Tibial nerve (tissue), 4 donors: Measurements from ENCODE around the gene CDR2L. TPM values are rescaled to one million over a fixed set of nuclear protein-coding genes. Genes with fewer than 3 reads are reported as not detected.

ENCODE experiments used
- DNase-seq, 2 donors: peaks; one replicate each; pipeline ENCODE4 v3.0.0-alpha.2; 2019; ENCODE audit warnings: low spot score in 2 of 2
- H3K27ac ChIP-seq, 4 donors: fragments of 200-600 bp; sonication (generic) in 3 of 4; one replicate each; pipeline ENCODE4 v1.5.1; 2017 to 2019; ENCODE audit warnings: mild to moderate bottlenecking in 1 of 4
- H3K27me3 ChIP-seq, 2 donors: fragments of 200-600 bp; sonication (generic) in 1 of 2; one replicate each; pipeline versions ENCODE4 v1.5.1 to v1.6.0; 2017 to 2019
- H3K36me3 ChIP-seq, 3 donors: fragments of 200-600 bp; sonication (generic); one replicate each; pipeline ENCODE4 v1.5.1; 2018 to 2019
- H3K4me1 ChIP-seq, 4 donors: fragments of 200-600 bp; sonication (generic) in 3 of 4; one replicate each; pipeline ENCODE4 v1.5.1; 2017 to 2019
- H3K4me3 ChIP-seq, 4 donors: fragments of 200-600 bp; sonication (generic) in 3 of 4; one replicate each; pipeline ENCODE4 v1.5.1; 2017 to 2019; ENCODE audit warnings: mild to moderate bottlenecking in 1 of 4, moderate library complexity in 1 of 4
- H3K9me3 ChIP-seq, 4 donors: fragments of 200-600 bp; sonication (generic) in 3 of 4; one replicate each; pipeline ENCODE4 v1.5.1; 2017 to 2019
- EP300 ChIP-seq, 2 donors: sonication (generic); formaldehyde crosslinking; IDR thresholded peaks; one replicate each; pipeline ENCODE4 v1.6.1; 2017; ENCODE audit warnings: antibody characterized with exemption in 2 of 2, mild to moderate bottlenecking in 1 of 2
- POLR2A ChIP-seq, 2 donors: fragments of 450-650 bp; IDR thresholded peaks; one replicate each; pipeline ENCODE4 v1.6.1; 2017; ENCODE audit warnings: antibody characterized with exemption in 2 of 2, mild to moderate bottlenecking in 2 of 2, moderate library complexity in 2 of 2
- WGBS, 2 donors: methylation state at CpG; one replicate each; pipeline ENCODE4 v1.1.5; 2018; 5-methylcytosine and 5-hydroxymethylcytosine counted together
- total RNA-seq, 4 donors: library from RNA; depleted of rRNA; stranded (reverse); fragments of >200 nt; gene quantifications; one replicate each; pipeline ENCODE4 v1.1.0, GENCODE V29; 2016
- TF ChIP-seq, protein P1 (sequence below), 5 experiments: fragments of 200-600 bp in 3 of 5; fragments of 450-650 bp in 2 of 5; sonication (generic) in 3 of 5; IDR thresholded peaks; one replicate each; pipeline ENCODE4 v1.5.1; 2016 to 2019; ENCODE audit warnings: antibody characterized with exemption in 5 of 5, mild to moderate bottlenecking in 3 of 5, moderate library complexity in 2 of 5

The CDR2L gene
- total RNA-seq, 4 donors from 2014 or later = 10.7 to 19.2 (median 13.9) TPM

DNA sequence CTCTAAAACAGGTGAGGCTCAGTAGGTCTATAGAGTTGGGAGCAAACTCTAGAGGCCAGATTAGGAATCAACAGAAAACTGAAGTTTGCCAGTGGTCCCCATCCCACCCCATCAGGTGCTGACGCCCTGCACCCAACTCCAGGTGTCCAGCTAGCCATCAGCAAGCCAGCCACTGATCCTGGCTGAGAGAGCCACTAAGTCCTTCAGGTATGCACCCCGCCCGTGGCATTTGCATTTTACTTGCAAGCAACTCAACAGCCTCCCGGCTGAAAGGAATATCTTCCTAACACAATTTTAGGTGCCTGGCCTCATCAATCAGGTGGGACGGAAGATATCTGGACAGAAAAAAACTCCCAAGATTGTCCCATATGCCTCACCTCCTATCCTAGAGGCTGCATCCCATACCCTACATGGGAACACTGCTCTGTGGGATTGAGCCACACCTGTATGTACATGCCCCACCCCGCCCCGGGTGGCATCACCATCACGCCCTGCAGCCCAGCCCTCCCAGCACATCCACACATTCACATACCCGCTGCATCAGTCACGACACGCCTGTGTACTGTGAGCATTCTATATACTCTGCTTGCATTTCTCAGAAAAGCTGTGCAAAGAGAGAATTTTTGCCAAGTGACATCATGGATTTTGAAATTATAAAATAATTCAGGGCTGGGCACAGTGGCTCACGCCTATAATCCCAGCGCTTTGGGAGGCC lies 43.5 kb upstream of the CDR2L start:
- H3K4me1 ChIP-seq = no peaks in the 10 kb centered on the region
- no peaks in the 10 kb centered on the region for H3K9me3 ChIP-seq
- DNase-seq = no peak
- TF ChIP-seq, protein P1, sequence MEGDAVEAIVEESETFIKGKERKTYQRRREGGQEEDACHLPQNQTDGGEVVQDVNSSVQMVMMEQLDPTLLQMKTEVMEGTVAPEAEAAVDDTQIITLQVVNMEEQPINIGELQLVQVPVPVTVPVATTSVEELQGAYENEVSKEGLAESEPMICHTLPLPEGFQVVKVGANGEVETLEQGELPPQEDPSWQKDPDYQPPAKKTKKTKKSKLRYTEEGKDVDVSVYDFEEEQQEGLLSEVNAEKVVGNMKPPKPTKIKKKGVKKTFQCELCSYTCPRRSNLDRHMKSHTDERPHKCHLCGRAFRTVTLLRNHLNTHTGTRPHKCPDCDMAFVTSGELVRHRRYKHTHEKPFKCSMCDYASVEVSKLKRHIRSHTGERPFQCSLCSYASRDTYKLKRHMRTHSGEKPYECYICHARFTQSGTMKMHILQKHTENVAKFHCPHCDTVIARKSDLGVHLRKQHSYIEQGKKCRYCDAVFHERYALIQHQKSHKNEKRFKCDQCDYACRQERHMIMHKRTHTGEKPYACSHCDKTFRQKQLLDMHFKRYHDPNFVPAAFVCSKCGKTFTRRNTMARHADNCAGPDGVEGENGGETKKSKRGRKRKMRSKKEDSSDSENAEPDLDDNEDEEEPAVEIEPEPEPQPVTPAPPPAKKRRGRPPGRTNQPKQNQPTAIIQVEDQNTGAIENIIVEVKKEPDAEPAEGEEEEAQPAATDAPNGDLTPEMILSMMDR (IDR thresholded peaks at IDR 0.05) = no peak
- TF ChIP-seq EP300 (IDR thresholded peaks at IDR 0.05) = no peak
- TF ChIP-seq POLR2A (IDR thresholded peaks at IDR 0.05) = no peak
- 47 to 56% methylated on average over 13 of the region's 13 CpGs for WGBS, 2 donors
- H3K27ac ChIP-seq = no peak overlapping the region
- H3K36me3 ChIP-seq = no peaks in the 10 kb centered on the region
- H3K4me3 ChIP-seq = no peak overlapping the region
- peaks cover 0 to 62% of the 10 kb centered on the region in 2 donors for H3K27me3 ChIP-seq

DNA sequence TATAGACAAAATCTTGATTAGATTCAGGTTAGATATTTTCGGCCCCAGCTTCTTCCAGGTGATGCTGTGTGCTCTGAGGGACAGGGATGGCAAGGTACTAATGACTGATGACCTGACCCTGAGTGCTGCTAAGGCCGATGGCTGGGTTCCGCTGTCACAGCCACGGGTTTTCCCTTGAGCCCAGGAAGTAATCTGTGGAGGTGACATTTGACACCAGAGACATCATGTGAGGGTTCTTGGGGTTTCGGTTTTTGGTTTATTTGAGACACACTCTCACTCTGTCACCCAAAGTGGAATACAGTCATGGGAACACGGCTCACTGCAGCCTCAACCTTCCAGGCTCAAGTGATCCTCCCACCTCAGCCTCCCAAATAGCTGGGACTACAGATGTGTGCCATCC lies 41.9 kb upstream of the CDR2L start:
- H3K27ac ChIP-seq = no peak overlapping the region
- H3K27me3 ChIP-seq = peaks cover 0 to 53% of the 10 kb centered on the region in 2 donors
- no peak overlapping the region for H3K4me3 ChIP-seq
- TF ChIP-seq EP300 (IDR thresholded peaks at IDR 0.05) (no peak), POLR2A (IDR thresholded peaks at IDR 0.05) (no peak)
- TF ChIP-seq, protein P1 (IDR thresholded peaks at IDR 0.05) = no peak
- no peaks in the 10 kb centered on the region for H3K9me3 ChIP-seq
- 35 to 48% methylated on average over 6 of the region's 6 CpGs for WGBS, 2 donors
- H3K36me3 ChIP-seq = no peaks in the 10 kb centered on the region
- DNase-seq = no peak
- no peaks in the 10 kb centered on the region for H3K4me1 ChIP-seq

DNA sequence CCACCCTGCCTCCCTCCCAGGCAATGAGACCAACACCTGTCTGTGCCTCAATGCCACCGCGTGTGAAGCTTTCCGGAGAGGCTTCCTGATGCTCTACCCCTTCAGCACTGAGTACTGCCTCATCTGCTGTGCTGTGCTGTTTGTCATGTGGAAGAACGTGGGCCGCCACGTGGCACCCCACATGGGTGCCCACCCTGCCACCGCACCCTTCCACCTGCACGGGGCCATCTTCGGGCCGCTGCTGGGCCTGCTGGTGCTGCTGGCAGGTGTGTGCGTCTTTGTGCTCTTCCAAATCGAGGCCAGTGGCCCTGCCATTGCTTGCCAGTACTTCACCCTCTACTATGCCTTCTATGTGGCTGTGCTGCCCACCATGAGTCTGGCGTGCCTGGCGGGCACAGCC lies 40.8 kb upstream of the CDR2L start:
- Histone ChIP-seq H3K27me3 (peaks cover 0 to 49% of the 10 kb centered on the region in 2 donors), H3K9me3 (no peaks in the 10 kb centered on the region), H3K4me1 (no peaks in the 10 kb centered on the region), H3K27ac (no peak overlapping the region), H3K4me3 (no peak overlapping the region), H3K36me3 (no peaks in the 10 kb centered on the region)
- no peak for DNase-seq
- TF ChIP-seq EP300 (IDR thresholded peaks at IDR 0.05) (no peak), POLR2A (IDR thresholded peaks at IDR 0.05) (no peak)
- TF ChIP-seq, protein P1 (IDR thresholded peaks at IDR 0.05) = no peak
- 77 to 93% methylated on average over 13 to 14 of the region's 14 CpGs for WGBS, 2 donors

DNA sequence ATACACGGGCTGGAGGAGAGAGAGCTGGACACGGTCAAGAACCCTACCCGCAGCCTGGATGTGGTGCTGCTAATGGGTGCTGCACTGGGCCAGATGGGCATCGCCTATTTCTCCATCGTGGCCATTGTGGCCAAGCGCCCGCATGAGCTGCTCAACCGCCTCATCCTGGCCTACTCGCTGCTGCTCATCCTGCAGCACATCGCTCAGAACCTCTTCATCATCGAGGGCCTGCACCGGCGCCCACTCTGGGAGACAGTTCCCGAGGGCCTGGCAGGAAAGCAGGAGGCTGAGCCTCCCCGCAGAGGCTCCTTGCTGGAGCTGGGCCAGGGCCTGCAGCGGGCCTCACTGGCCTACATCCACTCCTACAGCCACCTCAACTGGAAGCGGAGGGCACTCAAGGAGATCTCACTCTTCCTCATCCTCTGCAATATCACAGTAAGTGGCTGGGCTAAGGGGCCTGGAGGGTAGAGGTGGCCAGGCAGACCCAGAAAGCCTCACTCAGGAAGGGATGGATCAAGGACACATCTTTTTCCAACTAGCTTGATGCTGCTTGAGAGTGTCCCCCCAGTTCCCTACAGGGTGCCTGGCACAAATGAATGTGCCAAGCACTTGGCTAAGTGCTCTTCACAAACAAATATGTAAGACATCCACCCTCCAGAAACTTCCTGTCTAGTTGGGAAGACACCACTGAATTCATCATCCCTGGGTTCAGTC lies 40.2 kb upstream of the CDR2L start:
- no peak overlapping the region for H3K27ac ChIP-seq

DNA sequence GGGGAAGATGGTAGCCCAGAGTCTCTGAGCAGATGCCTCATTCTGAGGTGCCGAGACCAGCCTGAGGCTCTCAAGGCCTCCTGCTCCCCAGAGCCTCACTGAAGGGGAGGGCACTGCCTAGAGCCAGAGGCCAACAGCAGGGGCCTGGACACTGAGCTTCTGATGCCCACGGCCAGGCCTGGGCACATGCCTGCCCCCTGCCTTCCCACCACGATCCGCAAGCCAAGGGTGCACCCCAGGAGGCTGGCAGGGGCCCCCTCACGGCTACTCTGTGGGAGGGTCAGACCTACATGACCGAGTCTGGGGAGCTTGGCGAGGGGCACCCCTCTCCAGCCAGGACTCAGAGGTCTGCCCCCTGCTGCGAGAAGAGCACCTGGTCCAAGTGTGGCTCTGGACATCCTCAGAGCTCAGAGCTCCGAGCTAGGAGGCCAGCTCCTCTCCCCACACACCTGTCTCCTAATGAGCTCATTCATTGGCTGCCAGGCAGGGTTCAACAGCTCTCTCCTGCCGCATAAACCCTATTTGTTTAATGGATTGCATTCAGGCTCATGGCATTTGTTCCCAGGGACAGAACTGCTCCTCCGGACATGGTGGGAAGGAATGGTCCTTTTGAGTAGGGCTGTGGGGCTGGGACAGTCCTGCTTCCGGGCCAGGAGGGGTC lies 37.8 kb upstream of the CDR2L start:
- TF ChIP-seq, protein P1 (IDR thresholded peaks at IDR 0.05) = no peak
- TF ChIP-seq EP300 (IDR thresholded peaks at IDR 0.05) (no peak), POLR2A (IDR thresholded peaks at IDR 0.05) (no peak)
- no peak for DNase-seq
- H3K4me3 ChIP-seq = no peak overlapping the region
- WGBS, 2 donors = 47% methylated on average over 9 of the region's 12 CpGs; no CpG with 5 or more reads in 1 of the 2 donors
- H3K4me1 ChIP-seq = no peaks in the 10 kb centered on the region
- no peaks in the 10 kb centered on the region for H3K9me3 ChIP-seq
- H3K36me3 ChIP-seq = no peaks in the 10 kb centered on the region
- H3K27me3 ChIP-seq = peaks cover 0 to 28% of the 10 kb centered on the region in 2 donors
- no peak overlapping the region for H3K27ac ChIP-seq

More for the DNA sequence above, 40.2 kb upstream of the CDR2L start:
- H3K9me3 ChIP-seq = no peaks in the 10 kb centered on the region
- WGBS, 2 donors = 83 to 92% methylated on average over 12 to 17 of the region's 17 CpGs
- no peak overlapping the region for H3K4me3 ChIP-seq
- H3K36me3 ChIP-seq = no peaks in the 10 kb centered on the region
- peaks cover 0 to 49% of the 10 kb centered on the region in 2 donors for H3K27me3 ChIP-seq
- H3K4me1 ChIP-seq = no peaks in the 10 kb centered on the region
- no peak for DNase-seq
- no peak for TF ChIP-seq EP300 (IDR thresholded peaks at IDR 0.05)
